ENCODE data around the gene WASHC1.
"Not testable (repeated sequence)": the region's sequence is repeated elsewhere in the genome, so short reads cannot be mapped to it uniquely, and the experiment has no call there.

DNA sequence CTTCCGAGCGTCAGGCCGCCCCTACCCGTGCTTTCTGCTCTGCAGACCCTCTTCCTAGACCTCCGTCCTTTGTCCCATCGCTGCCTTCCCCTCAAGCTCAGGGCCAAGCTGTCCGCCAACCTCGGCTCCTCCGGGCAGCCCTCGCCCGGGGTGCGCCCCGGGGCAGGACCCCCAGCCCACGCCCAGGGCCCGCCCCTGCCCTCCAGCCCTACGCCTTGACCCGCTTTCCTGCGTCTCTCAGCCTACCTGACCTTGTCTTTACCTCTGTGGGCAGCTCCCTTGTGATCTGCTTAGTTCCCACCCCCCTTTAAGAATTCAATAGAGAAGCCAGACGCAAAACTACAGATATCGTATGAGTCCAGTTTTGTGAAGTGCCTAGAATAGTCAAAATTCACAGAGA, at the start of gene WASHC1:
- TF ChIP-seq, protein P1, sequence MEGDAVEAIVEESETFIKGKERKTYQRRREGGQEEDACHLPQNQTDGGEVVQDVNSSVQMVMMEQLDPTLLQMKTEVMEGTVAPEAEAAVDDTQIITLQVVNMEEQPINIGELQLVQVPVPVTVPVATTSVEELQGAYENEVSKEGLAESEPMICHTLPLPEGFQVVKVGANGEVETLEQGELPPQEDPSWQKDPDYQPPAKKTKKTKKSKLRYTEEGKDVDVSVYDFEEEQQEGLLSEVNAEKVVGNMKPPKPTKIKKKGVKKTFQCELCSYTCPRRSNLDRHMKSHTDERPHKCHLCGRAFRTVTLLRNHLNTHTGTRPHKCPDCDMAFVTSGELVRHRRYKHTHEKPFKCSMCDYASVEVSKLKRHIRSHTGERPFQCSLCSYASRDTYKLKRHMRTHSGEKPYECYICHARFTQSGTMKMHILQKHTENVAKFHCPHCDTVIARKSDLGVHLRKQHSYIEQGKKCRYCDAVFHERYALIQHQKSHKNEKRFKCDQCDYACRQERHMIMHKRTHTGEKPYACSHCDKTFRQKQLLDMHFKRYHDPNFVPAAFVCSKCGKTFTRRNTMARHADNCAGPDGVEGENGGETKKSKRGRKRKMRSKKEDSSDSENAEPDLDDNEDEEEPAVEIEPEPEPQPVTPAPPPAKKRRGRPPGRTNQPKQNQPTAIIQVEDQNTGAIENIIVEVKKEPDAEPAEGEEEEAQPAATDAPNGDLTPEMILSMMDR (IDR thresholded peaks at IDR 0.05): not testable (repeated sequence)
- TF ChIP-seq POLR2A (IDR thresholded peaks at IDR 0.05): not testable (repeated sequence)
